Measurements from ENCODE around the gene RAP1GAP2. TPM values are rescaled to one million over a fixed set of nuclear protein-coding genes. Genes with fewer than 3 reads are reported as not detected.
A peak's percentile ranks its signal among the peaks of the same experiment; 100 is the strongest.

The RAP1GAP2 gene
- total and polyA plus RNA-seq, 8 donors: 11.8 to 92.4 (median 31.0) TPM

DNA sequence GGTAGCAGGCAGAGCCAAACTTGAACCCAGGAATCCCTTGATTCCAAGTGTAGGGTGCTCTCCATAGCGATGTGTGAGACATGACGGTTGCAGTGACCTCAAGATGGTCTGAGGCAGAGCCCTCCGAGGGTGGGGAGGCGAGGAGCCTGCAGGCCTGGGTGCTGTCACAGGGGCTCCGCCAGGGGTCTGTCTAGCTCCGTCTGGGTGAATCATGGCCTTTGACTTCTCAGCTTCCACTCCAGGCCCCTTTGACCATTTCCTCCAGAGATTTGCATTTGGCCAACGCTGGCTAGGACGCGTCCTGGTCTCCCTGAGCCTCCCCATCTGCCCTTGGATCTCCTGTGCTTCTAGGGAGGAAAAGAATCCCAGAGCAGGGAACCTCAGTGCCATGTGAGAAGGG is 104.6 kb downstream of the RAP1GAP2 start:
- peak overlapping the region; percentile 70 to 89 (median 78) for H3K27ac ChIP-seq
- peaks cover 22 to 65% (median 34%) of the 10 kb centered on the region in 4 donors for H3K4me1 ChIP-seq
- H3K9me3 ChIP-seq: no peaks in the 10 kb centered on the region
- H3K36me3 ChIP-seq: peaks cover 0 to 6% (median 1%) of the 10 kb centered on the region in 4 donors
- WGBS, 5 donors: 85 to 92% (median 88%) methylated on average over 9 of the region's 9 CpGs
- intact Hi-C loops (cut with DNase I; ENCODE audit: low total_unique reads): no loop called here
- no peaks in the 10 kb centered on the region for H3K27me3 ChIP-seq
- TF ChIP-seq EP300 (IDR thresholded peaks at IDR 0.05): no peak
- TF ChIP-seq POLR2A (IDR thresholded peaks at IDR 0.05): no peak
- TF ChIP-seq POLR2AphosphoS5 (IDR thresholded peaks at IDR 0.05): no peak
- TF ChIP-seq CTCF (IDR thresholded peaks at IDR 0.05): no peak
- DNase-seq: peak in 1 of 2 donors; percentile 11
- no peak overlapping the region for H3K4me3 ChIP-seq

- intact Hi-C loops (cut with DNase I; ENCODE audit: low total_unique reads): no loop called here
- no peak overlapping the region for H3K4me3 ChIP-seq
- peak; percentile 68 to 74 for DNase-seq
- no peaks in the 10 kb centered on the region for H3K27me3 ChIP-seq
- H3K4me1 ChIP-seq: peaks cover 22 to 66% (median 34%) of the 10 kb centered on the region in 4 donors
- no peaks in the 10 kb centered on the region for H3K9me3 ChIP-seq
- peaks cover 0 to 14% (median 4%) of the 10 kb centered on the region in 4 donors for H3K36me3 ChIP-seq
- peak overlapping the region; percentile 70 to 89 (median 78) for H3K27ac ChIP-seq
- TF ChIP-seq EP300 (IDR thresholded peaks at IDR 0.05) (no peak), POLR2AphosphoS5 (IDR thresholded peaks at IDR 0.05) (peak in 2 of 3 donors; percentile 52 to 58), CTCF (IDR thresholded peaks at IDR 0.05) (no peak), POLR2A (IDR thresholded peaks at IDR 0.05) (no peak)
- WGBS, 5 donors: 21 to 63% (median 45%) methylated on average over 4 of the region's 4 CpGs
These were observed 105.3 kb downstream of the RAP1GAP2 start for GRCh38 chr17:2901582-2901981.

- peak overlapping the region; percentile 70 to 89 (median 75) for H3K27ac ChIP-seq
- no peaks in the 10 kb centered on the region for H3K9me3 ChIP-seq
- WGBS, 5 donors: 90 to 98% (median 95%) methylated on average over 8 to 9 of the region's 9 CpGs
- H3K4me3 ChIP-seq: no peak overlapping the region
- no peaks in the 10 kb centered on the region for H3K27me3 ChIP-seq
- TF ChIP-seq POLR2A (IDR thresholded peaks at IDR 0.05) (no peak), CTCF (IDR thresholded peaks at IDR 0.05) (no peak), POLR2AphosphoS5 (IDR thresholded peaks at IDR 0.05) (no peak), EP300 (IDR thresholded peaks at IDR 0.05) (no peak)
- H3K4me1 ChIP-seq: peaks cover 22 to 66% (median 34%) of the 10 kb centered on the region in 4 donors
- DNase-seq: no peak
- peaks cover 0 to 15% (median 7%) of the 10 kb centered on the region in 4 donors for H3K36me3 ChIP-seq
- intact Hi-C loops (cut with DNase I; ENCODE audit: low total_unique reads): no loop called here
These were observed 106.3 kb downstream of the RAP1GAP2 start for GRCh38 chr17:2902546-2902945.

GRCh38 chr17:2903193-2903974 is 107.1 kb downstream of the RAP1GAP2 start:
- Histone ChIP-seq H3K27ac (peak overlapping the region; percentile 70 to 89 (median 75)), H3K4me1 (peaks cover 22 to 62% (median 34%) of the 10 kb centered on the region in 4 donors), H3K9me3 (no peaks in the 10 kb centered on the region), H3K36me3 (peaks cover 0 to 18% (median 10%) of the 10 kb centered on the region in 4 donors), H3K4me3 (no peak overlapping the region), H3K27me3 (no peaks in the 10 kb centered on the region)
- TF ChIP-seq CTCF (IDR thresholded peaks at IDR 0.05) (no peak), POLR2AphosphoS5 (IDR thresholded peaks at IDR 0.05) (peak in 1 of 3 donors; percentile 63)
- peak; percentile 43 to 80 for DNase-seq
- 59 to 71% (median 67%) methylated on average over 8 of the region's 8 CpGs for WGBS, 5 donors
- intact Hi-C loops (cut with DNase I; ENCODE audit: low total_unique reads): no loop called here
